Occipital lobe (tissue), 2 donors: ENCODE measurements around the gene KCNIP4. TPM values are rescaled to one million over a fixed set of nuclear protein-coding genes. Genes with fewer than 3 reads are reported as not detected.

Experiments
- DNase-seq: peaks from one replicate; lab custom pipeline; 2025; lab: John Stamatoyannopoulos, UW
- total RNA-seq: library from RNA; depleted of rRNA; stranded (reverse); fragments of >200 nt; gene quantifications from one replicate; pipeline ENCODE4 v1.2.3, GENCODE V29; 2014

KCNIP4 gene
- total RNA-seq, 1 donor from 2014 or later: 19.8 TPM

- DNase-seq: no peak
These were observed 858.4 kb downstream of the KCNIP4 start for GRCh38 chr4:21090094-21090666.

GRCh38 chr4:21083413-21083812 lies 865.2 kb downstream of the KCNIP4 start:
- no peak for DNase-seq

- no peak for DNase-seq
These were observed 870.6 kb downstream of the KCNIP4 start for GRCh38 chr4:21077967-21078366.

GRCh38 chr4:21067351-21067750 lies 881.2 kb downstream of the KCNIP4 start:
- DNase-seq: no peak

- no peak for DNase-seq
These were observed 886.7 kb downstream of the KCNIP4 start for GRCh38 chr4:21061902-21062301.

GRCh38 chr4:21046141-21046540 lies 902.4 kb downstream of the KCNIP4 start:
- DNase-seq: no peak

GRCh38 chr4:21045119-21045518 lies 903.5 kb downstream of the KCNIP4 start:
- DNase-seq: no peak

- no peak for DNase-seq
These were observed 906.9 kb downstream of the KCNIP4 start for GRCh38 chr4:21041708-21042107.

- no peak for DNase-seq
These were observed 913.8 kb downstream of the KCNIP4 start for GRCh38 chr4:21034728-21035127.

- no peak for DNase-seq
These were observed 916.4 kb downstream of the KCNIP4 start for GRCh38 chr4:21032089-21032645.

GRCh38 chr4:21018817-21019216 lies 929.8 kb downstream of the KCNIP4 start:
- no peak for DNase-seq

GRCh38 chr4:21013501-21013900 lies 935.1 kb downstream of the KCNIP4 start:
- DNase-seq: no peak

- no peak for DNase-seq
These were observed 935.7 kb downstream of the KCNIP4 start for GRCh38 chr4:21012851-21013331.

GRCh38 chr4:21011106-21011505 lies 937.5 kb downstream of the KCNIP4 start:
- no peak for DNase-seq

GRCh38 chr4:21009956-21010355 lies 938.6 kb downstream of the KCNIP4 start:
- DNase-seq: no peak

- DNase-seq: no peak
These were observed 942.9 kb downstream of the KCNIP4 start for GRCh38 chr4:21005647-21006046.

- no peak for DNase-seq
These were observed 945.6 kb downstream of the KCNIP4 start for GRCh38 chr4:21002976-21003375.

- no peak for DNase-seq
These were observed 946.3 kb downstream of the KCNIP4 start for GRCh38 chr4:21002286-21002685.

GRCh38 chr4:21001490-21001889 lies 947.1 kb downstream of the KCNIP4 start:
- no peak for DNase-seq

GRCh38 chr4:20997886-20998285 lies 950.7 kb downstream of the KCNIP4 start:
- no peak for DNase-seq

- DNase-seq: no peak
These were observed 953.0 kb downstream of the KCNIP4 start for GRCh38 chr4:20995610-20996009.

GRCh38 chr4:20995015-20995414 lies 953.6 kb downstream of the KCNIP4 start:
- no peak for DNase-seq

- no peak for DNase-seq
These were observed 956.6 kb downstream of the KCNIP4 start for GRCh38 chr4:20992002-20992401.

GRCh38 chr4:20987191-20987590 lies 961.4 kb downstream of the KCNIP4 start:
- no peak for DNase-seq
